ENCODE data around the gene MUSTN1. TPM values are rescaled to one million over a fixed set of nuclear protein-coding genes. Genes with fewer than 3 reads are reported as not detected.

The MUSTN1 gene
- polyA plus RNA-seq, 2 of the 4 experiments (the other 2 are of a cell fraction) = not detected

DNA sequence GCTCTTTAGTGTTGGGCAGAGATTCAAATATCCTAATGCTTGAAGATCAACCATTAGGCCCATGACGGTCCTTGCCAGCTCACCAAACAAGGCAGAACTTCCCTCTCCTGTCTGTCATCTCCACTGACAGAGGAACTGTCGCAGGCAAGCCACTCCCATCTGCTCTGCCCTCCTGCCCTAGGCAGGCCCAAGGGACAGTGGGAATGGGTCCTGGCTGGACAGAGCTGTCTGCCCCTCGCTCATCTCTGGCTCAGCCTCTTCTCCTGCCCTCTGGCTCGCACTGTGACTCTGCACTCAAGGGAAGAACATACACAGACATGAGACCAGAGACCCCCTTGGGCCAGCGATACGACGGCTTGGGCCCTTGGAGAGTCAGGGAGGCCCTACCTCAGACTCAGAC is 7.6 kb upstream of the MUSTN1 start:
- Histone ChIP-seq H3K9me3 (no peaks in the 10 kb centered on the region), H3K4me3 (no peak overlapping the region), H3K27ac (no peak overlapping the region), H3K4me1 (no peaks in the 10 kb centered on the region), H3K4me2 (no peak overlapping the region)
- TF ChIP-seq SREBF2 (IDR thresholded peaks at IDR 0.05) (no peak), POLR2A (IDR thresholded peaks at IDR 0.05; ENCODE audit: low read length) (no peak), POLR2AphosphoS2 (conservative IDR thresholded peaks at IDR 0.05; ENCODE audit: low read length) (no peak), GATA3 (IDR thresholded peaks at IDR 0.05; ENCODE audit: borderline replicate concordance) (no peak), EHF (CRISPR knock-in tag; IDR thresholded peaks at IDR 0.05) (no peak), FOSB (CRISPR knock-in tag; IDR thresholded peaks at IDR 0.05) (no peak), KDM1A (IDR thresholded peaks at IDR 0.05; ENCODE audit: low read depth) (no peak), NR3C1 (IDR thresholded peaks at IDR 0.05) (no peak), FOSL2 (IDR thresholded peaks at IDR 0.05) (no peak), FOSL2 (CRISPR knock-in tag; IDR thresholded peaks at IDR 0.05) (no peak), KDM5A (IDR thresholded peaks at IDR 0.05) (no peak), CEBPB (IDR thresholded peaks at IDR 0.05) (no peak), BHLHE40 (IDR thresholded peaks at IDR 0.05; ENCODE audit: low read depth, low read length) (no peak)
- TF ChIP-seq, protein P1, sequence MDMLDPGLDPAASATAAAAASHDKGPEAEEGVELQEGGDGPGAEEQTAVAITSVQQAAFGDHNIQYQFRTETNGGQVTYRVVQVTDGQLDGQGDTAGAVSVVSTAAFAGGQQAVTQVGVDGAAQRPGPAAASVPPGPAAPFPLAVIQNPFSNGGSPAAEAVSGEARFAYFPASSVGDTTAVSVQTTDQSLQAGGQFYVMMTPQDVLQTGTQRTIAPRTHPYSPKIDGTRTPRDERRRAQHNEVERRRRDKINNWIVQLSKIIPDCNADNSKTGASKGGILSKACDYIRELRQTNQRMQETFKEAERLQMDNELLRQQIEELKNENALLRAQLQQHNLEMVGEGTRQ (IDR thresholded peaks at IDR 0.05) = no peak
- TF ChIP-seq, protein P2, sequence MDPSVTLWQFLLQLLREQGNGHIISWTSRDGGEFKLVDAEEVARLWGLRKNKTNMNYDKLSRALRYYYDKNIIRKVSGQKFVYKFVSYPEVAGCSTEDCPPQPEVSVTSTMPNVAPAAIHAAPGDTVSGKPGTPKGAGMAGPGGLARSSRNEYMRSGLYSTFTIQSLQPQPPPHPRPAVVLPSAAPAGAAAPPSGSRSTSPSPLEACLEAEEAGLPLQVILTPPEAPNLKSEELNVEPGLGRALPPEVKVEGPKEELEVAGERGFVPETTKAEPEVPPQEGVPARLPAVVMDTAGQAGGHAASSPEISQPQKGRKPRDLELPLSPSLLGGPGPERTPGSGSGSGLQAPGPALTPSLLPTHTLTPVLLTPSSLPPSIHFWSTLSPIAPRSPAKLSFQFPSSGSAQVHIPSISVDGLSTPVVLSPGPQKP (IDR thresholded peaks at IDR 0.05; ENCODE audit: low read depth, low read length) = no peak
- TF ChIP-seq, protein P3, sequence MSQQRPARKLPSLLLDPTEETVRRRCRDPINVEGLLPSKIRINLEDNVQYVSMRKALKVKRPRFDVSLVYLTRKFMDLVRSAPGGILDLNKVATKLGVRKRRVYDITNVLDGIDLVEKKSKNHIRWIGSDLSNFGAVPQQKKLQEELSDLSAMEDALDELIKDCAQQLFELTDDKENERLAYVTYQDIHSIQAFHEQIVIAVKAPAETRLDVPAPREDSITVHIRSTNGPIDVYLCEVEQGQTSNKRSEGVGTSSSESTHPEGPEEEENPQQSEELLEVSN (IDR thresholded peaks at IDR 0.05; ENCODE audit: borderline replicate concordance, low read depth) = no peak
- TF ChIP-seq, protein P4, sequence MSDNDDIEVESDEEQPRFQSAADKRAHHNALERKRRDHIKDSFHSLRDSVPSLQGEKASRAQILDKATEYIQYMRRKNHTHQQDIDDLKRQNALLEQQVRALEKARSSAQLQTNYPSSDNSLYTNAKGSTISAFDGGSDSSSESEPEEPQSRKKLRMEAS (IDR thresholded peaks at IDR 0.05) = no peak
- TF ChIP-seq, protein P5, sequence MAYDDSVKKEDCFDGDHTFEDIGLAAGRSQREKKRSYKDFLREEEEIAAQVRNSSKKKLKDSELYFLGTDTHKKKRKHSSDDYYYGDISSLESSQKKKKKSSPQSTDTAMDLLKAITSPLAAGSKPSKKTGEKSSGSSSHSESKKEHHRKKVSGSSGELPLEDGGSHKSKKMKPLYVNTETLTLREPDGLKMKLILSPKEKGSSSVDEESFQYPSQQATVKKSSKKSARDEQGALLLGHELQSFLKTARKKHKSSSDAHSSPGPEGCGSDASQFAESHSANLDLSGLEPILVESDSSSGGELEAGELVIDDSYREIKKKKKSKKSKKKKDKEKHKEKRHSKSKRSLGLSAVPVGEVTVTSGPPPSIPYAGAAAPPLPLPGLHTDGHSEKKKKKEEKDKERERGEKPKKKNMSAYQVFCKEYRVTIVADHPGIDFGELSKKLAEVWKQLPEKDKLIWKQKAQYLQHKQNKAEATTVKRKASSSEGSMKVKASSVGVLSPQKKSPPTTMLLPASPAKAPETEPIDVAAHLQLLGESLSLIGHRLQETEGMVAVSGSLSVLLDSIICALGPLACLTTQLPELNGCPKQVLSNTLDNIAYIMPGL (CRISPR knock-in tag; IDR thresholded peaks at IDR 0.05; ENCODE audit: borderline replicate concordance) = no peak
- POLR2A ChIA-PET = no interaction called here
- FAIRE-seq (no peak), DNase-seq (ENCODE audit: low read depth in 1 of 2, low spot score in 1 of 2) (no peak), ATAC-seq (no peak)
- 74% methylated on average over 6 of the region's 7 CpGs for WGBS (ENCODE audit: missing lambda C conversion rate)
- CTCF ChIA-PET = interaction anchor here (3.0 kb wide), 1 partner anchor 8 kb away, joined by 10 read pairs; no protein-coding TSS in a partner anchor

DNA sequence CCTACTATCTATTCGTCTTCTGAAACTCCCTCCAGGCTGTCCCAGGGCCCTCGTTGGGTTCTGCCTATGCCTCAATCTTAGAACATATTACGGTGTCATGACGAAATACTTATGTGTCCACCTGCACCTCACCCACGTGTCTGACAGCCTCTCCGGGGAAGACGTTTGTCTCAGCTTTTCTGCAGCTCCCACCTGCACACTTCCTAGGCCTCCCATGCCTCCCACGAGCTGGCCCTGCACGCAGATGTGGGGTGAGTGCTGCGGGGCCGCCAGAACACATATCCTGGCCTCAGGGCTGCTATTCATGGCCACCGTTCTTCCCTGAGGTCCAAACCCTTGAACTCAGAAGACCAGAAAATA is 7.1 kb upstream of the MUSTN1 start:
- 77% methylated on average over 9 of the region's 12 CpGs for WGBS (ENCODE audit: missing lambda C conversion rate)
- no peak overlapping the region for H3K27ac ChIP-seq
- ChIA-PET CTCF (interaction anchor here (0.7 to 3.0 kb wide), 2 partner anchors 9 to 12 kb away, joined by 3 to 10 read pairs; no protein-coding TSS in a partner anchor), POLR2A (no interaction called here)
- H3K4me2 ChIP-seq = no peak overlapping the region
- ATAC-seq (no peak), FAIRE-seq (no peak), DNase-seq (ENCODE audit: low read depth in 1 of 2, low spot score in 1 of 2) (no peak)
- no peaks in the 10 kb centered on the region for H3K9me3 ChIP-seq
- no peaks in the 10 kb centered on the region for H3K4me1 ChIP-seq
- TF ChIP-seq FOSB (CRISPR knock-in tag; IDR thresholded peaks at IDR 0.05) (no peak), ZSCAN20 (CRISPR knock-in tag; IDR thresholded peaks at IDR 0.05) (no peak), JUN (IDR thresholded peaks at IDR 0.05) (no peak), NPAS2 (CRISPR knock-in tag; IDR thresholded peaks at IDR 0.05; ENCODE audit: borderline replicate concordance) (no peak), MYC (IDR thresholded peaks at IDR 0.05; ENCODE audit: borderline replicate concordance, low read length) (no peak), TP53 (CRISPR knock-in tag; IDR thresholded peaks at IDR 0.05) (no peak), HDAC2 (IDR thresholded peaks at IDR 0.05) (no peak), POLR2AphosphoS2 (conservative IDR thresholded peaks at IDR 0.05; ENCODE audit: low read length) (no peak), HOXB5 (CRISPR knock-in tag; IDR thresholded peaks at IDR 0.05) (no peak), FOSL2 (IDR thresholded peaks at IDR 0.05) (no peak), FOSL2 (CRISPR knock-in tag; IDR thresholded peaks at IDR 0.05) (no peak), RARB (CRISPR knock-in tag; IDR thresholded peaks at IDR 0.05) (no peak), RNF2 (IDR thresholded peaks at IDR 0.05; ENCODE audit: borderline replicate concordance, low read depth) (no peak), HOXA7 (CRISPR knock-in tag; IDR thresholded peaks at IDR 0.05) (no peak), ZFP36 (IDR thresholded peaks at IDR 0.05; ENCODE audit: borderline replicate concordance, partially characterized antibody) (no peak)
- TF ChIP-seq, protein P6, sequence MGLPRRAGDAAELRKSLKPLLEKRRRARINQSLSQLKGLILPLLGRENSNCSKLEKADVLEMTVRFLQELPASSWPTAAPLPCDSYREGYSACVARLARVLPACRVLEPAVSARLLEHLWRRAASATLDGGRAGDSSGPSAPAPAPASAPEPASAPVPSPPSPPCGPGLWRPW (IDR thresholded peaks at IDR 0.05) = no peak
- TF ChIP-seq, protein P1 (IDR thresholded peaks at IDR 0.05) = no peak
- no peak overlapping the region for H3K4me3 ChIP-seq
